Measurements from ENCODE around the gene VMP1.
A peak's percentile ranks its signal among the peaks of the same experiment; 100 is the strongest.
"Not testable (repeated sequence)": the region's sequence is repeated elsewhere in the genome, so short reads cannot be mapped to it uniquely, and the experiment has no call there.

Gene VMP1

DNA sequence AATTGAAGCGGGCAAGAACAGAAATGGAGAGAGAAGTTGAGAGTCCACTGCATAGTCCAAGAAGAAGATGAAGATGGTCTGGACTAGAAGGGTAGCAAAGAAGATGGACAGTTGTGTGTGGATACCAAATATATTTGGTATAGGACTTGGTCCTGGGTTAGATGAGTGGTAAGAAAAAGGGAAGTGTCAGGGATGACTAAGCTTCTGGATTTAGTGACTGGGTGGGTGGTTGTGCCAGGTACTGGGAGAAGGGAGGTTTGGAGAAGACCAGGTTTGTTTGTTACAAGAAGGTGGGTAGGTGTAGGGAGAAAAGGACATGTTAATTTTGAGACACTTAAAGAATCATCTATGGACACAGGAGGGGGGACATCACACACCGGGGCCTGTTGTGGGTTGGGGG is 5.4 kb downstream of the VMP1 start:
- no peak for DNase-seq

DNA sequence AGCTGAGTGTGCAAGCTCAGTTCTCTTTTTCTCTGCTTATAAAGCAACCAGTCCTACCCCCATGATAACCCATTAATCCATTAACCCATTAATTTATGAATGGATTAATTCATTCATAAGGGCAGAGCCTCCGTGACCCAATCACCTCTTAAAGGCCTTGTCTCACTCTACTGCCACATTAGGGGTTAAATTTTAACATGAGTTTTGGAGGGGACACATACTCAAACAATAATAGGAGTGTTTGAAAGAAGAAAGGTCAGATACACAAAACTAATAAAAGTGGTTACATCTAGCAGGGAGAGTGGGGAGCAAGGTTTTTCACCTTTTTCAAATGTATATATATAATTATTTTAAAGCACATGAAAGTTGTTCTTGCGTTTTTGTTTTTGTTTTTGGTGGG is 6.8 kb downstream of the VMP1 start:
- no peak for DNase-seq

DNA sequence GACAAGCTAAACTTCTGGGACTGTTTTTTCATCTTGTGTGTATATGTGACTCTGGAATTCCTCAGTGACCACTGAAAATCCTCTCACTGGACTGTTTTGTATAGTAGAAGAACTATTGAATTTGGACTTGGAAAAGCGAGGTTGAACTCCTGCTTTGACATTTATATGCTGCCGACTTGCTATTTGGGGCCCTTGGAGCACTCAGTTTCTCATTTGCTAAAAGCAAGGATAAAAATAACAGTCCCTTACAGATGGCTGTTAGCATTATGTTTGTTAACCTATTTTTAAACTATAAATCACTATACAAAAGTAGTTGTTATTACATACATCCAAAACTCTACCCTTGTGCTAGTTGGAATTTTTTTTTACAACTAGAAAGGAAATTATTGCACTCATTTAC is 9.0 kb downstream of the VMP1 start:
- DNase-seq: no peak

DNA sequence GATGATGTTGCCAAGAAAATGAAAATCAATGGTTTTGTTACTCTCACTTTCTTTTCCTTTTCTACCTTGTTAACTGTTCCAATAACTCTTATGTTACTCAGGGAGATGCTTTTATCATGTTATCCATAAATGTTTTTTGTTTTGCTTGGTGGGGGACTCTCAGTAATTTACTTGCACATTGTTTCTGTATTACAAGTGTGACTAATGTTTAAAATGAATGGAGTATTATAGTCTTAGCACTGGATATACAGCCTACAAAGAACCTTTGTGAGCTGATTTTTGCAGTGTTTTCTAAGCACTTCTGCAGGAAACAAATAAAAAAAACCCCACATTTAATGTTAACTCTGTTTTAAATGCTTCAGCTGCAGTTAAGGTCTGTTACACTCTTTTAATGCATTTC is 12.1 kb downstream of the VMP1 start:
- DNase-seq: no peak

DNA sequence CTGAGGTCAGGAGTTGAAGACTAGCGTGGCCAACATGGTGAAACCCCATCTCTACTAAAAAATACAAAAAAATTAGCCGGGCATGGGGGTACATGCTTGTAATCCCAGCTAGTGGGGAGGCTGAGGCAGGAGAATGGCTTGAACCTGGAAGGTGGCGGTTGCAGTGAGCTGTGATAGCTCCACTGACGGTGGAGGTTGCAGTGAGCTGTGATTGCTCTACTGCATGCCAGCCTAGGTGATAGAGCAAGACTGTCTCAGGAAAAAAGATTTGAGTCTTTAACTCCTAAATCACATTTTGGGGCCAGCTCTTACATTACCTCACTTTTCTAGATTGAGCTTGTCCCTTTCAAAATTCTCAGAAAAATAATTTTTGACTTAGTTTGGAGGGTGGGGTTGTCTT is 15.2 kb downstream of the VMP1 start:
- DNase-seq: no peak

DNA sequence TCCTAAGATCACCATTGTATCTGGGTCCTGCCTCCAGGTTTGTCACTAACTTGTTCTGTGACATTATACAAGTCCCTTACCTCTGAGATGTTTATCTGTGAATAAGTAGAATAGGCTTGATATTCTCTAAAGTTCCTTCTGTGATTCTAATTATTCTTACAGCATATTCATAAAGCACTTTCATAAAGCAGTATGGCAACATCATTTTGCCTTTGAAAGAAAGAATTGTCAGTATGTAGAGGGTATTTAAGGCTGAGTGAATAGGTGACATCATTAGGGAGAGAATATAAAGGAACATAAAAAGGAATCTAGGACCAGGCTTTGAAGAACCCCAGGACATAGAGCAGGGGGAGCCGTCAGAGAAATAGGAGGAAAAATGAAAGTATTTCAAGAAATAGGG is 15.6 kb downstream of the VMP1 start:
- DNase-seq: no peak

DNA sequence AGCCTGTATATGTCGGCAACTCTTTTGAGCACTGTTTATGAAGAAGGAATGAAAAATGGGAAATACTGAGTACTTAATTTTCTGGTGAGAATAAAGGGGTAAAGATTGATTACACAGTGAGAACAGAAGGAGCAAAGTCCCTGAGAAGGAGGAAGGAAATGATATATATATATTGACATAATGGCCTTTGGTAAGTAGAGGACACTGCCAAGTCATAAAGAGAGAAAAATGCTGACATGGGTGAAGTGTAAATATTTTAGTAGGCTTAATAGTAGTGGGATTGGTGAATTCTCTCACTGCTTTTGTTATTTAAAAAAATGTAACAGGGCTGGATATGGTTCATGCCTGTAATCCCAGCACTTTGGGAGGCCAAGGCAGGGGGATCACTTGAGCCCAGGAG is 16.2 kb downstream of the VMP1 start:
- DNase-seq: no peak

DNA sequence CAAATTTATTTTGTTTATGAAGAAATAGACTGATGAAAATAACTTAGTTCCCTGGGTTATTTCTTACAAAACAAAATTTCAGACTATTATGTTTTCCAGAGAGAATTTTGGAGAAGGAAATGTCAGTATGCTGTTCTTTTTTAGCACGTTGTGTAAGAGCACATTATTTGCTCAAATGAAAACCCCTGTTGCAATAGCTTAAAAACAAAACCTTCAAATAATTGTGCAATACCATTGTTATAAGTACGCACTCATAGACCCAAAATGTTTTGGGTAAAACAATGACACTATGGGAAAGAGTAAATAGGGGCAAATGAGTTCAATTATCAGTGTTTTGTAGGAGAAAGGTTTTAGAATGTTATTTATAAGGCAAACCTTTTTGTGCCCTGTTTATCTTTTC is 18.2 kb downstream of the VMP1 start:
- no peak for DNase-seq

DNA sequence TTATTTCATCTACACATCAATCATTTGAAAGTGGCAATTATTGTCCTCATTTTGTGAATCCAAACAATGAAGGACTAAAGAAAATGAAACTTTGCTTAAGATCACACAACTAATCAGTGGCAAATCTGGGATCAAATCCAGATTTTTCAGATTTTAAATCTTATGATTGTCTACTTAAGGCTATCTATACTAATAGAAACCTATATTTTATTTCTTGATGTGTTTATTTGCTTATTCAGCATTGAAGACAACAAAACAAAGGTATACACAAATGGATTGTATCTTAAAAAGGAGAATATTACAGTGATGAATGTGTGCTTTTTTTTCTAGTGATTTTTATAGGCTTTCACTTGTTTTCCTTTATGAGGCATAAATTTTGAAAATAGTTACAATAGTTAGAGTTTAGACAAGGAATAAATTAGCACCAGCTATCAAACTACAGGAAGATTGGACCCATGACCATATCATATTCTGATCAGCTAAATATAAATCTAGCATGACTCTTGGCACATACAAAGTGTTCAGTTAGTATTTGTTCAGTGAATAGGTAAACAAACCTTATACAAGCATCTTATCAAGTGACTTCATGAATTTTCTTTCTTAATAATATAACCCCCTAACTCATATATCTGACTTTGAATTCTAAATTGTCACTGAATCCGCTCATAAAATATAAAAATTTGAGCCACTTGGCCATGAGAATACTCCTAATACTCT is 20.5 kb downstream of the VMP1 start:
- no peak for DNase-seq

DNA sequence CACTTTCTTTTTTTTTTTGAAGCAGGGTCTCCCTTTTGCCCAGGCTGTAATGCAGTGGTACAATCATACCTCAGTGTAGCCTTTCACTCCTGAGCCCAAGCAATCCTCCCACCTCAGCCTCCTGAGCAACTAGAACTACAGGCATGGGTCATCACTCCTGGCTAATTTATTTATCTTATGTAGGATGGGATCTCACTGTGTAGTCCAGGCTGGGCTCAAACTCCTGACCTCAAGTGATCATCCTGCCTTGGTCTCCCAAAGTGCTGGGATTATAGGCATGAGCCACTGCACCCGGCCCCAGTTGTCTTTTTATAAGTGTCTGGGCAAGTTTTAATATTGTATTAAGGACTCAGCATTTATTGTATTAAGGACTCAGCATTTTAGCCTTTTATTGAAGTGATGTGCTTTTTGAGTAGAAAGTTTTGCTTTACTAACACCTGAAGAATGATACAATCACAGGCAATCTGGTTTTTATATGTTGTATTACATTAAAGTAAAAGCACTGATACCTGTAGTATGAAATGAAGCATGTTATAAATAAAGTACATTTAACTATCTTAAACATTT is 22.9 kb downstream of the VMP1 start:
- no peak for DNase-seq

DNA sequence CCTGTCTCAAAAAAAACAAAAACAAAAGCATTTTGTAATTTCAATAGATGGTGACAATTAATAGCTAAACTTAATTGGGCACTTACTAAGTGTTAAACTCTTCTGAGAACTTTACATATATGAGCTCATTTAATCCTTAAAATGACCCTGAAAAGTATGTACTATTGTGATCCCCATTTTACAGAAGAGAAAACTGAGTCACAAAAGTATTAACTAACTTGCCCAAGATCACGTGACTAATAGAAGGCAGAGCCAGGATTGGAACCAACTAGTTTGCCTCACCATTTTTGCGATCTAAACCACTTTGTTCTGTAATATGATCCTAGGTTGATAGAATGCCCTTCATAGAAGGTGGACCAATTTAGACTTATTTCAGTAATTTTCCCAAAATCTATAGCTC is 26.2 kb downstream of the VMP1 start:
- DNase-seq: no peak

DNA sequence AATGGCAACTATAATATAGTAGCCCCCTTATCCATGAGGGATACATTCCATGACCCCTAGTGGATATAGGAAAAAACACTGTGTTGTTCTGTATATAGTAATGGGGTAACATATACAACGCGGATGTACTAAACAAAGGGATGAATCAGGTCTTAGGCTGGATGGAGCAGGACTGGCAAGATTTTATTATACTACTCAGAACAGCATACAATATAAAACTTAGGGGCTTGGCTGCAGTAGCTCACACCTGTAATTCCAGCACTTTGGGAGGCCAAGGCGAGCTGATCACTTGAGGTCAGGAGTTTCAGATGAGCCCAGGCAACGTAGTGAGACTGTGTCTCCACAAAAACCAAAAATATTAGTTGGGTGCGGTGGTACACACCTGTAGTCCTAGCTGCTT is 26.8 kb downstream of the VMP1 start:
- DNase-seq: no peak

DNA sequence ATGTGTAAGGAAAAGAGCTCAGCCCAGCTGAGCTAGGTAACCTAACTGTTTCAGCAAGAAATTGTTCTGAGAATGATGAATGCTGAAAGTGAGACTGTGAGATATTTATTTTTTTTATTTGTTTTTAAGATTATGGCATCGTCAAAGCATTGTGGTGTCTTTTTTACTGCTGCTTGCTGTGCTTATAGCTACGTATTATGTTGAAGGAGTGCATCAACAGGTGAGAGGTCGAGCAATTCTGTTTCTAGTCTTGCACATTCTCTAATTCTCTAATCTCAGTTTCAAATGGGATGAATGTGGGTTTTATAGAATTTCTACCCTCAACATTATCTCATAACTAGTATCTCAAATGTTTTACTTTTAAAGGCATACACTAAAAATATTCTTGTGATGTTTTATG is 29.9 kb downstream of the VMP1 start:
- DNase-seq: no peak

DNA sequence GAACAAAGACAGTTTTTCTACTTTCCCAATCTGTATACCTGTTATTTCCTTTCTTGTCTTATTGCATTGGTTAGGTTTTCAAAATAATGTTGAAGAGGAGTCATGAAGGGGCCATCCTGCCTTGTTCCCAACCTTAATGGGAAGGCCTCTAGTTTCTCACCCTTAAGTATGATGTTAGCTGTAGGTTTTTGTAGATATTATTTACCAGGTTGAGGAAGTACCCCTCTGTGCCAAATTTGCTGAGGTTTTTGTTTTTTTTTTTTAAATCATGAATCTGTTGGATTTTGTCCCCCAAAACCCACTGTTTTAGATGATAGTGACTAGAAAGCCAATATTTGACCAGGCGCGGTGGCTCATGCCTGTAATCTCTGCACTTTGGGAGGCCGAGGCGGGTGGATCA is 36.4 kb downstream of the VMP1 start:
- no peak for DNase-seq

DNA sequence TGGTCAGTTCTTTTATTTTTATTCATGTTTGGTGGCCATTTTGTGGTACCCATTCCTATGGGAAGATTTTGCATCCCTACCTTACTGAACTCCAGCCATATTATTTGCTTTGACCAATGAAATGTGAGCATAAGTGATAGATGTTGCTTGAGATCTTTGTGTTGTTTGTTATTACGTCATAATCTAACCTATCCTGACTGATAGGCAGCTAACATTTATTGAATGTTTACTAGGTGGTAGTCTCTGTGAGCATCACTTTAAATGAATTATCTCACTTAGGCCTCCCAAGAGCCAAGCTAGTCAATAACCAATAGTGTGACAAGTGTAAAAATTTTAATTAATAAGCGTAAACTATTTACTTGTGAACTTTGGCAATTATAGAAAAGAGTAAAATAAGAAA is 37.6 kb downstream of the VMP1 start:
- no peak for DNase-seq

DNA sequence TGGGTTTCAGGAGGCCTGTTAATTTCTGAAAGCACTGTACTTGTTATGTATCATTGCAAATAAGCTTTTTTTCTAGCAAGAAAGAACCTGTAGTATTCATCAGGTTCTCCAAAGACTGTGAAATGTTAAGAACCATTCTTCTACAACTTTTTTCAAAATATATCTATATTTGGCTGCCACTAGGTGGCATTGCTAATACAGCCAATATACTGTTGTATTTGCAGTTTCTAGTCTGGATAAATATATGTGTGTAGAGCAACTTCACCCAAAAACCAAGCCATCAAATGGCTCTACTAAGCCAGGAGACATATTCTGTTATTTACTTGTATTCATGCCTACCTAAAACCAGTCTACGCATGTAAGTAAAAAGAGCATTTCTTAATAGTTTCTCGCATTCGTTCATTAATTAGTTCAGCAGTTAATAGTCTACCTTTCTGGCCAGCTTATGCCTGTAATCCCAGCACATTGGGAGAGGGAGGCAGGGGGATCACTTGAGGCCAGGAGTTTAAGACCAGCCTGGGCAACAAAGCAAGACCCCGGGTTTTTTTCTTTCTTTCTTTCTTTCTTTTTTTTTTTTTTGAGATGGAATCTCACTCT is 39.5 kb downstream of the VMP1 start:
- peak; percentile 0 for DNase-seq

DNA sequence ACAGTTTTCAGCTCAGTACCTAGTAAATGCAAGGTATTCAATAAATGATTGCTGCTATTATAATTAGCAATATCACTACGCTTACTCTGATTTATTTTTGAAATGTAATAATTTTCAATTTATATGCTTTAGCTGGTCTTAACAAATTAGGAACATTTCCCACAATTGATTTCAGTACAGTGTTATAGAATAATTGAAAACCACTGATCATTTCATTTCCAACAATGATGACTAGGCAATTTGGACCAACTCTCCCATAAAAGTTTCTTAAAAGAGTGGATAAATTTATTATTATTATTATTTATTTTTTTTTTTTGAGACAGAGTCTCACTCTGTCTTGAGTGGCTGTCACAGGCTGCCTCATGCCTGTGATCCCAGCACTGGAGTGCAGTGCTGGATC is 41.1 kb downstream of the VMP1 start:
- DNase-seq: no peak

DNA sequence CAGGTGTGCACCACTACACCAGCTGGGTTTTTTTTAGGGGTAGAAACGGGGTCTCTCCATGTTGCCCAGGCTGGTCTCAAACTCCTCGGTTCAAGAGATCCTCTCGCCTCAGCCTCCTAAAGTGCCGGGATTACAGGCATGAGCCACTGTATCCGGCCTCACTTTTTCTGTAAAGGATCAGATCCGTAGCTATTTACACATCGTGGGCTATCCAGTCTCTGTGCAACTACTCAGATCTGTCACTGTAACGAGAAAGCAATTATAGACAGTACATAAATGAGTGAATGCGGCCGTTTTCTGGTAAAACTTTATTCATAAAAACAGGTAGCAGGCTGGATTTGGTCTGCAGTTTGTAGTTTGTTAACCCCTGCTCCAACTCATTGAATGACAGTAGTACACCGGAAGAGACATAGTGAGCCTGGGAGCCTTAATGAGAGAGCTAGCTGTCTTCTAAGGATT is 44.5 kb downstream of the VMP1 start:
- no peak for DNase-seq

DNA sequence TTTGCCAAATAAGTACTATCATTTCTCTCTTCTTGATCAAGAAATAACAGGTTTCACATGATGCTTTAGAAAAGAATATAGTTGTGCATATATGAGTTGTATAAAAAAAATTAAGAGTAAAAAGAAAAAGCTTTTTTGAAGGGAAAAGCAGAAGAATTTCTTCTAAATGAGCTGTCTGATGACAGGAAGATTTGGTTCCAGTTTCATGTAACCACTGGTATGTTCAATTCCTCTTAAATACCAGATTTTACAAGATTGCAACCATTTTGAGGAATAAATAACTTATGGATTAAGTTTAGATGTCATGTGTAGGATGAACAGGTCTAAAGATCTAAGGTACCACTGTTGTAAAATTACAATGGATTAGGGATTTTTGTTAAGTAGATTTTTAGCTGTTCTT is 45.0 kb downstream of the VMP1 start:
- DNase-seq: no peak

DNA sequence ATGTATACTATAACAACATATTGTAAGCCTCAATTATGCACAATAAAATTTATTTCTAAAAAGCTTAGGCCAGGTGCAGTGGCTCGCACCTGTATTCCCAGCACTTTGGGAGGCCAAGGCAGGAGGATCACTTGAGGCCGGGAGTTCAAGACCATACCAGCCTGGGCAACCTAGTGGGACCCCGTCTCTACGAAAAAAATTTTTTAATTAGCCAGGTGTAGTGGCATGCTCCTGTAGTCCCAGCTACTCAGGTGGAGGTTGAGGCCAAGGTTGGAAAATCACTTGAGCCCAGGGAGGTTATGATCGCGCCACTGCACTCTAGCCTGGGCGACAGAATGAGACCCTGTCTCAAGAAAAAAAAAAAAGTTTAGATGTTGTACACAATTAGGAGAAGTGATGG is 45.5 kb downstream of the VMP1 start:
- DNase-seq: no peak

DNA sequence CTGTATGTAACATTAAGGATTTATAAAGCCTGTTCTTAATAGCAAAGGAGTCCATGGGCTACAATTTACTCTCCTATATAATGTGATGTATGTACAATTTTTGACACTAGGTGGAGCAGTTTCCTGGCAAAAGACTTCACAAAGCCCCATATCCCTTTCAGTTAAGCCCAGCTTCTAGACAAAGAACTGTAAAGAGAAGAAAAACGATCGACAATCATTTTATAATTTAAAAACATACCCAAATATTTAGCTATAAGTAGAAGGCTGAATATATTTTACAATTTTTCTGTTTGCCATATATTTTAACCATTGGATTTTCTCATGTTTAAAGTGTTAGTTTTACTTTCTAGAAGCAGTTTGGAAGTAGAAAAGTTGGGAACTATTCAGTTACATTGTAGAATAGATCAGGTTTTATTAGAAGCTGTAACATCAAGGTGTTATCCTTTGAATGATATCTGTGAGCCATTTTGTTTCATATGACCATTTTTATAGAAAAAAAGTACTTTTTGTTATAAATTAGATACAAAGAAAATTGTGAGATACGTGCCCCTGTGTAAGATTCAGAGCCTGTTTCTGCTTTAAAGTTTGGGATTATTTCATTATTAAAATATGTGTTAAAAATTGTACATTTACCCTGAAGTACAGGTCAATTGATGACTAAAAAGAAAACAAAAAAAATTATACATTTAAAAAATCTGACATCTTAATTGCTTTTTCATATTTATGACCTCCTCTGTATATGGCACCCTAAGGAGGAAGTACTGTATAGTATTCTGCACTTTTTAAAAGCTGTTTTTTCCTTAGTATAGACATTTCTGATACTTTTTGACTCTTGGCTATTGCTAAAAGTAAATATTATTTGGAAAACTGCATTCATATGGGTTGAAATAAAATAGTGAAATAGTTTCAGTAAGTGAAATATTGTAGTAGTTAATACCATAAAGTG is 46.3 kb downstream of the VMP1 start:
- peak; percentile 49 for DNase-seq

DNA sequence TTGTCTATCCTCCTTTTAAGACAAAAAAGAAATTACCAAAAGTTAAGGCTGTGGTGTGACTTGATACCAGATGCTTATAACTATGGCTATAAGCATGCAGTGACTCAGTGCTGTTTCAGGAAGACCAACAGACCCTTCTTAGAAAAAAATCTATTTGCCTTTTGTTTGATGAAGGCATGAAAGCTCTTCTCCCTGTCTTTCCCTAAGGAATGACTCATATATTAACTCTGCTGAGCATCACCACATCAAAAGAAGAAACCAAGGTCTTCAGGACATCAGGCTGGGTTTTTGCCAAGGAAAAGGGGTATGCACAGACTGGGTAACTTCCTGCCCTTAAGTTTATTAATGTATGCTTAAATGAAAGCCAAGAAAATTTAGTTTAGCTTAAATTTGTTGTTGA is 47.1 kb downstream of the VMP1 start:
- DNase-seq: no peak

DNA sequence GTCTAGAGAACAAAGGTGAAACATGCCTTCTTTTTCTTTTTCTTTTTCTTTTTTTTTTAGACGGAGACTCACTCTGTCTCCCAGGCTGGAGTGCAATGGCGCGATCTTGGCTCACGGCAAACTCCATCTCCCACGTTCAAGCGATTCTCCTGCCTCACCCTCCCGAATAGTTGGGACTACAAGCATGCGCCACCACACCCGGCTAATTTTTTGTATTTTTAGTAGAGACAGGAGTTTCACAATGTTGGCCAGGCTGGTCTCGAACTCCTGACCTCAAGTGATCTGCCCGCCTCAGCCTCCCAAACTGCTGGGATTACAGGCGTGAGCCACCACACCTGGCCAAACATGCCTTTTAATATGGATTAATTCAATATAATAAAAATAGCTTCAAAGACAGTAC is 47.6 kb downstream of the VMP1 start:
- DNase-seq: not testable (repeated sequence)
